CD14-positive monocyte (primary cell): ENCODE results near the gene CPN2. TPM values are rescaled to one million over a fixed set of nuclear protein-coding genes. Genes with fewer than 3 reads are reported as not detected.
A peak's percentile ranks its signal among the peaks of the same experiment; 100 is the strongest.

ENCODE experiments used
- DNase-seq, 3 donors: peaks; one replicate each; pipeline ENCODE4 v3.0.0-alpha.2; 2011 to 2022
- H2AFZ ChIP-seq: 2 replicates; pipeline ENCODE4 v1.6.0; 2012; ENCODE audit warnings: mild to moderate bottlenecking, low read depth, low read length, inconsistent platforms; ENCODE audit not compliant: insufficient read depth, poor library complexity, severe bottlenecking
- H3K27ac ChIP-seq, 2 donors: 1 replicate in 1 of 2; 2 replicates in 1 of 2; pipeline ENCODE4 v1.5.1; 2012 to 2013; ENCODE audit warnings: low read length in 2 of 2, control low read depth in 1 of 2, inconsistent platforms in 1 of 2, low read depth in 1 of 2, mild to moderate bottlenecking in 1 of 2
- H3K27me3 ChIP-seq, 2 donors: one replicate each; pipeline versions ENCODE4 v1.6.0 to v1.6.1; 2011 to 2013; ENCODE audit warnings: low read length in 2 of 2; ENCODE audit not compliant: control insufficient read depth in 2 of 2, insufficient read depth in 2 of 2
- H3K36me3 ChIP-seq, 2 donors: replicated peaks in 1 of 2; 1 replicate in 1 of 2; 2 replicates in 1 of 2; pipeline versions ENCODE4 v1.5.1 to v1.6.1; 2012 to 2013; ENCODE audit warnings: low read length in 2 of 2, control low read depth in 1 of 2, inconsistent platforms in 1 of 2, mild to moderate bottlenecking in 1 of 2; ENCODE audit not compliant: insufficient read depth in 2 of 2, control insufficient read depth in 1 of 2
- H3K4me1 ChIP-seq, 2 donors: 1 replicate in 1 of 2; 2 replicates in 1 of 2; pipeline versions ENCODE4 v1.5.1 to v1.6.1; 2012 to 2013; ENCODE audit warnings: low read length in 2 of 2, control low read depth in 1 of 2, inconsistent platforms in 1 of 2, mild to moderate bottlenecking in 1 of 2, moderate library complexity in 1 of 2; ENCODE audit not compliant: insufficient read depth in 2 of 2, control insufficient read depth in 1 of 2
- H3K4me2 ChIP-seq: replicated peaks from 2 replicates; pipeline ENCODE3; 2012; ENCODE audit warnings: low read length, moderate library complexity, mild to moderate bottlenecking; ENCODE audit not compliant: poor library complexity, severe bottlenecking; ENCODE audit errors: extremely low read depth
- H3K4me3 ChIP-seq, 3 experiments: fragments of 200-600 bp in 1 of 3; sonication (generic) in 1 of 3; replicated peaks in 1 of 3; 1 replicate in 2 of 3; 2 replicates in 1 of 3; pipeline ENCODE4 v1.5.1; 2011 to 2013; ENCODE audit warnings: low read length in 3 of 3, mild to moderate bottlenecking in 3 of 3, control low read depth in 2 of 3, low read depth in 2 of 3, inconsistent platforms in 1 of 3, moderate library complexity in 1 of 3
- H3K79me2 ChIP-seq: 2 replicates; pipeline ENCODE4 v1.6.0; 2012; ENCODE audit warnings: mild to moderate bottlenecking, control low read depth, inconsistent platforms, low read length, moderate library complexity; ENCODE audit not compliant: insufficient read depth
- H3K9ac ChIP-seq: 2 replicates; pipeline ENCODE4 v1.6.0; 2017; ENCODE audit warnings: low read length, mild to moderate bottlenecking; ENCODE audit not compliant: insufficient read depth, poor library complexity, severe bottlenecking
- H3K9me3 ChIP-seq, 2 donors: replicated peaks in 1 of 2; 1 replicate in 1 of 2; 2 replicates in 1 of 2; pipeline versions ENCODE4 v1.5.1 to v1.6.1; 2012 to 2013; ENCODE audit warnings: low read length in 2 of 2, control low read depth in 1 of 2; ENCODE audit not compliant: control insufficient read depth in 1 of 2, insufficient read depth in 1 of 2
- H4K20me1 ChIP-seq: 2 replicates; pipeline ENCODE4 v1.6.0; 2012; ENCODE audit warnings: mild to moderate bottlenecking, low read length, control low read depth, moderate library complexity; ENCODE audit not compliant: insufficient read depth
- H3K27ac Mint-ChIP-seq, 7 donors: one replicate each; pipeline ENCODE4 v1.8.0; 2020; ENCODE audit warnings: mild to moderate bottlenecking in 7 of 7, mixed read lengths in 7 of 7, moderate library complexity in 6 of 7, inconsistent platforms in 2 of 7
- H3K27me3 Mint-ChIP-seq, 3 donors: one replicate each; pipeline ENCODE4 v1.8.0; 2021 to 2022; ENCODE audit warnings: low read depth in 3 of 3, mild to moderate bottlenecking in 3 of 3, mixed read lengths in 3 of 3, moderate library complexity in 3 of 3, inconsistent platforms in 1 of 3
- H3K36me3 Mint-ChIP-seq, 2 donors: one replicate each; pipeline ENCODE4 v1.8.0; 2020; ENCODE audit warnings: mixed read lengths in 2 of 2, inconsistent platforms in 1 of 2, mild to moderate bottlenecking in 1 of 2
- H3K4me1 Mint-ChIP-seq: one replicate; pipeline ENCODE4 v1.8.0; 2020; ENCODE audit warnings: mild to moderate bottlenecking, mixed read lengths
- H3K4me3 Mint-ChIP-seq, 2 donors: one replicate each; pipeline ENCODE4 v1.8.0; 2020; ENCODE audit warnings: mild to moderate bottlenecking in 2 of 2, mixed read lengths in 2 of 2, moderate library complexity in 1 of 2
- H3K9me3 Mint-ChIP-seq, 7 donors: one replicate each; pipeline ENCODE4 v1.8.0; 2020 to 2022; ENCODE audit warnings: mixed read lengths in 7 of 7, mild to moderate bottlenecking in 6 of 7, moderate library complexity in 6 of 7, inconsistent platforms in 2 of 7
- CTCF ChIP-seq: fragments of 200-600 bp; IDR thresholded peaks from one replicate; pipeline ENCODE4 v1.8.0; 2022; ENCODE audit warnings: antibody characterized with exemption, mild to moderate bottlenecking
- WGBS: methylation state at CpG from one replicate; pipeline ENCODE4 v1.1.5; 2013; ENCODE audit warnings: missing lambda C conversion rate; ENCODE audit not compliant: insufficient coverage; 5-methylcytosine and 5-hydroxymethylcytosine counted together
- intact Hi-C, 2 donors: fragments of 100-400 bp; cut with micrococcal nuclease; formaldehyde crosslinking; loops; one replicate each; pipeline versions ENCODE4 v1.15.0 to v1.15.1; 2023
- polyA plus RNA-seq, 3 donors: library from polyadenylated mRNA; depleted of rRNA in 1 of 3; unstranded in 2 of 3; stranded (reverse) in 1 of 3; fragments of 300-500 nt in 2 of 3; fragments of >200 nt in 1 of 3; fragmentation: Illumina TruSeq in 2 of 3; gene quantifications; 1 replicate in 2 of 3; 2 replicates in 1 of 3; pipeline ENCODE4 v1.2.3, GENCODE V29; 2012 to 2021

CPN2 gene
- polyA plus RNA-seq, 3 donors, result not detected

DNA sequence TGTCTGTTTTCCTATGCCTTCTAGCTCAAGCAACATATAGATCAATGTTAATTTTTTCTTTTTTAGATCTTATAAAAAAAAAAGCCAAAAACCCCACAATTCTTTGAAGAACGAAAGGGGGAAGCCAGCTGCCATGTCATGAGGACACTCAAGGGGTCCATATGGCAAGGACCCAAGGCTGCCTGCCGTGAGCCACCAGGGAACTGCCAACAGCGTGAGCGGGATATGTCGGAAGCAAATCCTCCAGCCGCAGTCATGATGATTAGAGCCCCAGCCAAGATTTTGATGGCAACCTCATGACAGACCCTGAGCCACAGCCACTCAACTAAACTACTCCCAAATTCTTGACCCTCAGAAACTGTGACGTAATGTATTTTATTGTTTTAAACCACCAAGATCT, 41.4 kb upstream of the CPN2 start:
- Histone ChIP-seq H3K27ac (no peak overlapping the region), H3K79me2 (no peaks in the 10 kb centered on the region), H3K4me3 (no peak overlapping the region), H3K9me3 (peaks cover 0 to 13% of the 10 kb centered on the region in 2 donors), H3K27me3 (peaks cover 13 to 37% of the 10 kb centered on the region in 2 donors), H3K36me3 (no peaks in the 10 kb centered on the region), H3K4me1 (peaks cover 13 to 18% of the 10 kb centered on the region in 2 donors), H2AFZ (no peak overlapping the region), H3K9ac (no peak overlapping the region), H3K4me2 (no peak overlapping the region), H4K20me1 (no peaks in the 10 kb centered on the region)
- 93% methylated on average over 7 of the region's 7 CpGs for WGBS
- no peak overlapping the region for H3K27ac Mint-ChIP-seq
- intact Hi-C loops, result no loop called here
- peaks cover 5 to 19% (median 11%) of the 10 kb centered on the region in 7 donors for H3K9me3 Mint-ChIP-seq
- DNase-seq, result no peak
- peaks cover 39 to 57% (median 54%) of the 10 kb centered on the region in 3 donors for H3K27me3 Mint-ChIP-seq
- no peak for TF ChIP-seq CTCF
- H3K4me1 Mint-ChIP-seq, result peaks cover 16% of the 10 kb centered on the region
- H3K4me3 Mint-ChIP-seq, result no peak overlapping the region
- no peaks in the 10 kb centered on the region for H3K36me3 Mint-ChIP-seq

DNA sequence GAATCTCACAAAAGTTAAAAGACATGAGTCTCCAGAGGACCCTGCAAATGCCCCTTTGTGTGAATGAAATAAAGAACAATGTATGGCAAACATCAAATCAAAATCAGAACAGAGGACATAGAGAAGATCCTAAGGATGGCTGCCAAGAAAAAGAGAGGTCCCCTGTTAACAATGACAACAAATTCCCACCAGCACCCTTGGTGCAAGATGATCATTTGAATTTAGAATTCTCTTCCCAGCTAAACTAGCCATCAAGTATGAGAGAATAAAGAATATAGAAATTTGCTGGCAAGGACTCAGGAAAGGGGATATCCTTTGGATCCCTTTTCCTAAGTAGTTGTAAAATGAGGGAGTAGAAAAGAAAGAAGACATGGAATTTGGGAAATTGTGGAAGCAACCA, 39.7 kb upstream of the CPN2 start:
- H3K36me3 Mint-ChIP-seq, result no peaks in the 10 kb centered on the region
- no peak overlapping the region for H3K27ac Mint-ChIP-seq
- H3K79me2 ChIP-seq, result no peaks in the 10 kb centered on the region
- intact Hi-C loops, result no loop called here
- TF ChIP-seq CTCF, result no peak
- no peaks in the 10 kb centered on the region for H4K20me1 ChIP-seq
- peaks cover 0 to under 1% of the 10 kb centered on the region in 2 donors for H3K4me1 ChIP-seq
- H3K4me2 ChIP-seq, result no peak overlapping the region
- H3K4me3 ChIP-seq, result no peak overlapping the region
- peaks cover 5 to 12% (median 8%) of the 10 kb centered on the region in 7 donors for H3K9me3 Mint-ChIP-seq
- no peak overlapping the region for H3K27ac ChIP-seq
- DNase-seq, result no peak
- no peaks in the 10 kb centered on the region for H3K36me3 ChIP-seq
- peaks cover 6 to 21% of the 10 kb centered on the region in 2 donors for H3K27me3 ChIP-seq
- peaks cover 0 to 6% of the 10 kb centered on the region in 2 donors for H3K9me3 ChIP-seq
- H3K4me3 Mint-ChIP-seq, result peak overlapping the region in 1 of 2 donors; percentile 43
- peaks cover 23 to 40% (median 38%) of the 10 kb centered on the region in 3 donors for H3K27me3 Mint-ChIP-seq
- H3K4me1 Mint-ChIP-seq, result peaks cover 2% of the 10 kb centered on the region
- H3K9ac ChIP-seq, result no peak overlapping the region
- no peak overlapping the region for H2AFZ ChIP-seq
